H1 (cell line): ENCODE data around the gene FRZB. TPM values are rescaled to one million over a fixed set of nuclear protein-coding genes. Genes with fewer than 3 reads are reported as not detected.

Experiments
- CTCF ChIA-PET: fragments of 300-600 bp; sonication (Branson Sonifier 250); formaldehyde crosslinking; loops from one replicate; lab custom pipeline; 2021; ENCODE audit not compliant: partially characterized antibody; lab: Charles Lee
- POLR2A ChIA-PET: fragments of 300-600 bp; sonication (Branson Sonifier 250); formaldehyde crosslinking; loops from one replicate; lab custom pipeline; 2021; ENCODE audit warnings: inconsistent platforms; ENCODE audit not compliant: partially characterized antibody; lab: Charles Lee
- DNase-seq, 2 experiments: peaks; one replicate each; pipeline versions ENCODE4 v3.0.0 to v3.0.0-alpha.2; 2010 to 2022; ENCODE audit warnings: low spot score in 2 of 2, low read depth in 1 of 2, mixed read lengths in 1 of 2
- FAIRE-seq: peaks from 2 replicates; lab custom pipeline; 2011; peaks lifted over from hg19 to GRCh38; lab: Jason Lieb, UNC
- H2AFZ ChIP-seq: 2 replicates; pipeline ENCODE4 v1.8.1; 2012; ENCODE audit warnings: low read length, inconsistent platforms
- H2AK5ac ChIP-seq: 2 replicates; pipeline ENCODE4 v1.6.1; 2013; ENCODE audit warnings: low read depth, low read length
- H2BK120ac ChIP-seq: replicated peaks from 2 replicates; pipeline ENCODE3; 2013; ENCODE audit warnings: low read depth, low read length, inconsistent platforms
- H2BK12ac ChIP-seq: 2 replicates; pipeline ENCODE4 v1.6.1; 2013; ENCODE audit warnings: low read depth, low read length
- H2BK15ac ChIP-seq: 2 replicates; pipeline ENCODE4 v1.6.1; 2013; ENCODE audit warnings: low read length
- H2BK20ac ChIP-seq: 2 replicates; pipeline ENCODE4 v1.6.1; 2013; ENCODE audit warnings: low read length
- H2BK5ac ChIP-seq: 2 replicates; pipeline ENCODE4 v1.6.1; 2013; ENCODE audit warnings: low read depth, low read length
- H3K14ac ChIP-seq: 2 replicates; pipeline ENCODE4 v1.6.1; 2013; ENCODE audit warnings: inconsistent platforms; ENCODE audit not compliant: insufficient read length
- H3K18ac ChIP-seq: 2 replicates; pipeline ENCODE4 v1.6.1; 2013; ENCODE audit warnings: low read length; ENCODE audit errors: extremely low read depth
- H3K23ac ChIP-seq: 2 replicates; pipeline ENCODE4 v1.6.1; 2013; ENCODE audit warnings: inconsistent platforms; ENCODE audit not compliant: insufficient read length
- H3K23me2 ChIP-seq: 2 replicates; pipeline ENCODE4 v1.6.1; 2013; ENCODE audit warnings: low read depth, low read length
- H3K27ac ChIP-seq: 2 replicates; pipeline ENCODE4 v1.6.1; 2011; ENCODE audit warnings: low read depth, low read length, inconsistent platforms
- H3K27me3 ChIP-seq, 4 experiments: replicated peaks in 1 of 4; 1 replicate in 1 of 4; 2 replicates in 3 of 4; pipeline versions ENCODE4 v1.6.1 to v1.8.1; 2011 to 2013; ENCODE audit warnings: low read length in 3 of 4, mild to moderate bottlenecking in 3 of 4, inconsistent platforms in 2 of 4, mixed read lengths in 2 of 4, moderate library complexity in 1 of 4; ENCODE audit not compliant: control insufficient read depth in 3 of 4, insufficient read depth in 3 of 4; ENCODE audit errors: extremely low read depth in 1 of 4
- H3K36me3 ChIP-seq, 4 experiments: 2 replicates each; pipeline versions ENCODE4 v1.6.1 to v1.8.1; 2011 to 2013; ENCODE audit warnings: mild to moderate bottlenecking in 4 of 4, low read length in 3 of 4, moderate library complexity in 2 of 4, control low read depth in 1 of 4, inconsistent platforms in 1 of 4; ENCODE audit not compliant: insufficient read depth in 4 of 4, control insufficient read depth in 2 of 4
- H3K4ac ChIP-seq: replicated peaks from 2 replicates; pipeline ENCODE3; 2013; ENCODE audit warnings: low read length, low read depth, mixed read lengths, inconsistent platforms; ENCODE audit not compliant: insufficient read length
- H3K4me1 ChIP-seq, 4 experiments: replicated peaks in 1 of 4; 1 replicate in 1 of 4; 2 replicates in 3 of 4; pipeline versions ENCODE4 v1.6.1 to v1.8.1; 2011 to 2013; ENCODE audit warnings: low read length in 3 of 4, inconsistent platforms in 2 of 4, mixed read lengths in 1 of 4; ENCODE audit not compliant: insufficient read depth in 4 of 4, control insufficient read depth in 3 of 4
- H3K4me2 ChIP-seq, 2 experiments: 2 replicates each; pipeline versions ENCODE4 v1.6.1 to v1.8.1; 2011 to 2013; ENCODE audit warnings: low read depth in 2 of 2, low read length in 2 of 2, control low read depth in 1 of 2, inconsistent platforms in 1 of 2, mild to moderate bottlenecking in 1 of 2; ENCODE audit not compliant: insufficient read depth in 1 of 2
- H3K4me3 ChIP-seq, 4 experiments: fragments of 200-600, 300-600 bp in 1 of 4; sonication (generic), shearing (Covaris generic), sonication (Bioruptor Twin) in 1 of 4; 2 replicates each; pipeline versions ENCODE4 v1.5.1 to v1.8.1; 2011 to 2016; ENCODE audit warnings: low read length in 4 of 4, low read depth in 3 of 4, control low read depth in 2 of 4, inconsistent platforms in 2 of 4, mild to moderate bottlenecking in 2 of 4, mixed read lengths in 1 of 4, moderate library complexity in 1 of 4; ENCODE audit not compliant: insufficient read depth in 2 of 4; ENCODE audit errors: extremely low read depth in 1 of 4
- H3K56ac ChIP-seq: replicated peaks from 2 replicates; pipeline ENCODE3; 2013; ENCODE audit warnings: low read depth, mild to moderate bottlenecking, mixed read lengths, low read length, inconsistent platforms; ENCODE audit not compliant: insufficient read length
- H3K79me1 ChIP-seq: 2 replicates; pipeline ENCODE4 v1.6.1; 2013; ENCODE audit warnings: low read depth, low read length, control low read depth
- H3K79me2 ChIP-seq, 2 experiments: 2 replicates each; pipeline versions ENCODE4 v1.6.1 to v1.8.1; 2012 to 2013; ENCODE audit warnings: low read length in 2 of 2, mild to moderate bottlenecking in 2 of 2, inconsistent platforms in 1 of 2; ENCODE audit not compliant: insufficient read depth in 2 of 2, control insufficient read depth in 1 of 2
- H3K9ac ChIP-seq, 4 experiments: replicated peaks in 1 of 4; 1 replicate in 1 of 4; 2 replicates in 3 of 4; pipeline versions ENCODE4 v1.6.1 to v1.8.1; 2011 to 2013; ENCODE audit warnings: low read depth in 3 of 4, low read length in 3 of 4, control low read depth in 2 of 4, mild to moderate bottlenecking in 2 of 4, moderate library complexity in 2 of 4, inconsistent platforms in 1 of 4; ENCODE audit errors: extremely low read depth in 1 of 4
- H3K9me3 ChIP-seq, 2 experiments: 2 replicates each; pipeline versions ENCODE4 v1.6.1 to v1.8.1; 2012 to 2013; ENCODE audit warnings: mild to moderate bottlenecking in 2 of 2, moderate library complexity in 2 of 2, control low read depth in 1 of 2, inconsistent platforms in 1 of 2, low read depth in 1 of 2, low read length in 1 of 2, mixed read lengths in 1 of 2; ENCODE audit not compliant: insufficient read depth in 2 of 2
- H4K20me1 ChIP-seq, 2 experiments: replicated peaks in 1 of 2; 2 replicates each; pipeline versions ENCODE3 to v1.8.1; 2011 to 2013; ENCODE audit warnings: inconsistent platforms in 2 of 2, low read length in 2 of 2, mild to moderate bottlenecking in 1 of 2; ENCODE audit not compliant: insufficient read depth in 2 of 2, control insufficient read depth in 1 of 2
- H4K5ac ChIP-seq: 2 replicates; pipeline ENCODE4 v1.6.1; 2013; ENCODE audit warnings: low read length, low read depth, mixed read lengths, inconsistent platforms; ENCODE audit not compliant: insufficient read length
- H4K8ac ChIP-seq: 2 replicates; pipeline ENCODE4 v1.8.0; 2013; ENCODE audit warnings: mild to moderate bottlenecking, moderate library complexity, low read length, inconsistent platforms; ENCODE audit not compliant: insufficient read depth; ENCODE audit errors: extremely low read depth
- H4K91ac ChIP-seq: replicated peaks from 2 replicates; pipeline ENCODE3; 2013; ENCODE audit warnings: low read length, mixed read lengths, inconsistent platforms; ENCODE audit not compliant: insufficient read length
- CTCF ChIP-seq, 3 experiments: IDR thresholded peaks; 1 replicate in 2 of 3; 2 replicates in 1 of 3; pipeline versions ENCODE4 v1.5.1 to v1.6.1; 2011; ENCODE audit warnings: low read length in 3 of 3, mild to moderate bottlenecking in 3 of 3, inconsistent platforms in 2 of 3, low read depth in 1 of 3, moderate library complexity in 1 of 3; ENCODE audit not compliant: insufficient read depth in 1 of 3; ENCODE audit errors: control extremely low read depth in 1 of 3
- HDAC2 ChIP-seq, 2 experiments: fragments of 300-600 bp in 1 of 2; sonication (generic) in 1 of 2; IDR thresholded peaks; 2 replicates each; pipeline ENCODE4 v1.6.1; 2011 to 2012; ENCODE audit warnings: low read depth in 2 of 2, low read length in 2 of 2, mild to moderate bottlenecking in 2 of 2, moderate library complexity in 2 of 2, borderline replicate concordance in 1 of 2, inconsistent platforms in 1 of 2
- HDAC6 ChIP-seq: IDR thresholded peaks from one replicate; pipeline ENCODE4 v1.7.1; 2012; ENCODE audit warnings: low read depth, mild to moderate bottlenecking, inconsistent platforms, low read length, moderate library complexity
- MAFK ChIP-seq: IDR thresholded peaks from 2 replicates; pipeline ENCODE4 v1.6.1; 2012; ENCODE audit warnings: low read depth, mild to moderate bottlenecking, improper control_type of control experiment, low read length
- POU5F1 ChIP-seq: IDR thresholded peaks from 2 replicates; pipeline ENCODE4 v1.6.1; 2011; ENCODE audit warnings: low read depth, mild to moderate bottlenecking, low read length, moderate library complexity
- SIN3A ChIP-seq, 2 experiments: IDR thresholded peaks in 1 of 2; conservative IDR thresholded peaks in 1 of 2; 2 replicates each; pipeline ENCODE4 v1.6.1; 2011 to 2012; ENCODE audit warnings: low read length in 2 of 2, improper control_type of control experiment in 1 of 2, low read depth in 1 of 2, mild to moderate bottlenecking in 1 of 2
- SIX5 ChIP-seq: IDR thresholded peaks from 2 replicates; pipeline ENCODE4 v1.6.1; 2011; ENCODE audit warnings: mild to moderate bottlenecking, low read depth, low read length
- SP1 ChIP-seq: IDR thresholded peaks from 2 replicates; pipeline ENCODE4 v1.6.1; 2011; ENCODE audit warnings: low read depth, low read length
- SP4 ChIP-seq: IDR thresholded peaks from 2 replicates; pipeline ENCODE4 v1.6.1; 2012; ENCODE audit warnings: low read length, inconsistent platforms
- SRF ChIP-seq: IDR thresholded peaks from 2 replicates; pipeline ENCODE4 v1.6.1; 2011; ENCODE audit warnings: mild to moderate bottlenecking, low read depth, low read length, moderate library complexity
- TBP ChIP-seq: IDR thresholded peaks from 2 replicates; pipeline ENCODE4 v1.6.1; 2011; ENCODE audit warnings: low read depth, low read length, improper control_type of control experiment
- TEAD4 ChIP-seq: IDR thresholded peaks from 2 replicates; pipeline ENCODE4 v1.6.1; 2012; ENCODE audit warnings: low read depth, low read length, inconsistent platforms, mixed read lengths
- WGBS, 2 experiments: shearing (Covaris generic) in 1 of 2; methylation state at CpG; one replicate each; pipeline versions ENCODE4 v1.1.6 to v1.1.7; 2013 to 2015; ENCODE audit warnings: low lambda C conversion rate in 2 of 2, mixed read lengths in 2 of 2, inconsistent platforms in 1 of 2, low coverage in 1 of 2, missing lambda C conversion rate in 1 of 2; ENCODE audit not compliant: insufficient replicate concordance in 2 of 2, insufficient coverage in 1 of 2, insufficient read length in 1 of 2; ENCODE audit errors: extremely low coverage in 1 of 2, missing lambda C conversion rate in 1 of 2; 5-methylcytosine and 5-hydroxymethylcytosine counted together
- polyA plus RNA-seq, 7 experiments: library from polyadenylated mRNA; depleted of rRNA in 3 of 7; stranded (reverse) in 5 of 7; unstranded in 2 of 7; fragments of >200 nt in 5 of 7; fragments of 200-250 nt in 2 of 7; gene quantifications; 1 replicate in 5 of 7; 2 replicates in 1 of 7; 4 replicates in 1 of 7; pipeline versions ENCODE4 v1.2.1 to v1.2.3, GENCODE V29; 2011 to 2013; ENCODE audit warnings: missing spikeins in 2 of 7, mixed read lengths in 2 of 7
- total RNA-seq: library from RNA; stranded (reverse); fragmentation: NEBNext Ultra II Directional; extraction: Animal tissue kit (Norgen Biotek cat#: 25700); gene quantifications from 2 replicates; pipeline ENCODE4 v1.2.1, GENCODE V29; 2021

Gene FRZB
- total and polyA plus RNA-seq, 2 of the 8 experiments (the other 6 are each of a cell fraction or from before 2014, with no cell fraction given) = 4.4 to 4.6 TPM

DNA sequence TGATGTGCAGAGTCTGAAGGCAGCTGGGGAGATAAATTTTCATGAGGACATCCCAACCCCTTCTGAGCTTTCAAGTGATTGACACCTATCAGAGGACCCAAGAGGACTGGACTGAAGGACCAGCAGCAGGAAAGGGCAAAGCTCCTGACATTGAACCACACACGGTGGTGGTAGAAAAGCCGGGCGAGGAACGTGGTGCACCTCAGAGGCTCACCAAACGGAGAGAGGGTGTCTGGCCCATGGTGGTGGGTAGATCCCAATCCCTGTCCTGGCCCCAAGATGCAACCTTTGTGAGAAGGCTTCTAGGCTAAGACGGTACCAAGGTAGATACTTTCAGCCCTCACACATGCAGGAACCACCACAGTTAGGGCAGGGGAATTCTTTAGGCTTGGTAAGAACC lies 52.1 kb downstream of the FRZB start:
- Histone ChIP-seq H3K27ac (no peak overlapping the region), H2BK5ac (no peak overlapping the region), H3K4ac (no peak overlapping the region), H4K91ac (no peak overlapping the region), H2AK5ac (no peak overlapping the region), H2BK120ac (no peak overlapping the region), H3K79me1 (no peaks in the 10 kb centered on the region), H3K9me3 (no peaks in the 10 kb centered on the region), H3K79me2 (no peaks in the 10 kb centered on the region), H3K4me1 (peaks cover 0 to 17% (median 4%) of the 10 kb centered on the region in 4 experiments; a peak in 3 of 7 replicates), H4K20me1 (no peaks in the 10 kb centered on the region), H3K4me2 (no peak overlapping the region), H3K23me2 (no peaks in the 10 kb centered on the region), H3K36me3 (no peaks in the 10 kb centered on the region), H2BK15ac (no peak overlapping the region), H3K9ac (no peak overlapping the region), H3K18ac (no peak overlapping the region; the same call in 1 of the 2 replicates), H3K14ac (no peak overlapping the region), H2BK12ac (no peak overlapping the region), H2BK20ac (no peak overlapping the region), H4K8ac (no peak overlapping the region; the same call in 1 of the 2 replicates), H3K56ac (no peak overlapping the region), H3K4me3 (no peak overlapping the region), H3K23ac (no peak overlapping the region), H4K5ac (no peak overlapping the region), H3K27me3 (no peaks in the 10 kb centered on the region), H2AFZ (0 out of 2 replicates have a peak overlapping the region, but pooled peaks have one; percentile 11)
- ChIA-PET POLR2A (no interaction called here), CTCF (interaction anchor here (2.1 kb wide), 1 partner anchor 56 kb away, joined by 4 read pairs; no protein-coding TSS in a partner anchor)
- no peak for FAIRE-seq
- 80% methylated on average over 6 of the region's 6 CpGs; no CpG with 5 or more reads in 1 of the 2 experiments for whole genome bisulfite sequencing, 2 experiments
- DNase-seq = no peak
- TF ChIP-seq SP4 = no peak
- TF ChIP-seq SRF = no peak
- no peak for TF ChIP-seq MAFK
- TF ChIP-seq HDAC6 = no peak
- no peak for TF ChIP-seq TBP
- no peak for TF ChIP-seq TEAD4
- no peak for TF ChIP-seq SIN3A (conservative IDR thresholded peaks at IDR 0.05 in 1 of 2, IDR thresholded peaks at IDR 0.05 in 1 of 2; ENCODE audit: low read depth in 1 of 2, low read length in 2 of 2)
- no peak for TF ChIP-seq CTCF (IDR thresholded peaks at IDR 0.05; ENCODE audit: control extremely low read depth in 1 of 3, insufficient read depth in 1 of 3, low read depth in 1 of 3, low read length in 3 of 3)
- no peak for TF ChIP-seq HDAC2 (IDR thresholded peaks at IDR 0.05; ENCODE audit: borderline replicate concordance in 1 of 2, low read depth in 2 of 2, low read length in 2 of 2)
- no peak for TF ChIP-seq SP1
- no peak for TF ChIP-seq SIX5
- TF ChIP-seq POU5F1 = no peak
